Activated CD4-positive, alpha-beta T cell treated with anti-CD3 and anti-CD28 coated beads, Interleukin-2, Interleukin-4, amounts not matched to agents 100 ng/mL and 50 ng/mL, durations not matched to agents 16 hours and 8 hours (primary cell): ENCODE data around the gene LHX4.
A peak's percentile ranks its signal among the peaks of the same experiment; 100 is the strongest.

Experiments
- DNase-seq: peaks from one replicate; pipeline ENCODE4 v3.0.0-alpha.2; 2020; ENCODE audit warnings: low spot score

Gene LHX4

DNA sequence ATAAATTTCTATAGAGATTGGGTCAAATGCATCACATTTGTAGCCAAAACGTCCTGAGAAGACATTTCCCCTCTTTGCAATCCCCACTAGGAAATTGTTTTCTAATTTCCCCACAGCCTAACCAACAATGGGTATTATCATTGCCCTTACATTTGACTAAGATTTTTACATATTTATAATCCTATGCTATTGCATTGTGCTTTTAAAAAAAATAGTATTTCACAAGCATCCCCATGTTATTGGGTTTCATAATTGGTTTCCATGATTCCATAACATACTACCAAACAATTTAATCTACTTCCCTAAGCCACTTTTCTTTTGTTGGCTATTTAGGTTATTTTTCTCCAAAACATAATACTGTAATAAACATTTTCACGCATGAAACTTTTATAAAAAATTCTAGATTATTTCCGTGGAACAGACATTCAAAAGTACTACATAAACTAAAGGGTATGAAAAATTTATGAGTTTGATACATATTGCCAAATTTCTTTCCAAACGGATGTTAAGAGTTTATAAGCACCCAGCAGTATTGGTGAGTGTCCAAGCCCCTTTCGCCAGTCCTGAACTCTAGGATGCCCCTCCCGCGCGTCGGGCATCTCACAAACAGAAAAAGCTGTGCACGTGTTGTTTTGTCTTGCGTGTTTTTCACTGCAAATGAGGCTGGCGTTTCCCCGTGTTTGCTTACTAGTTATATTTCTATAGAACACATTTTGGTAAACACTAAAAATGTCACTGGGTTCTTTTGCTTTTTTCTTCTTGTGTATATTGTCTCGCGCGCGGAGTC lies 2.0 kb upstream of the LHX4 start:
- DNase-seq, result no peak

DNA sequence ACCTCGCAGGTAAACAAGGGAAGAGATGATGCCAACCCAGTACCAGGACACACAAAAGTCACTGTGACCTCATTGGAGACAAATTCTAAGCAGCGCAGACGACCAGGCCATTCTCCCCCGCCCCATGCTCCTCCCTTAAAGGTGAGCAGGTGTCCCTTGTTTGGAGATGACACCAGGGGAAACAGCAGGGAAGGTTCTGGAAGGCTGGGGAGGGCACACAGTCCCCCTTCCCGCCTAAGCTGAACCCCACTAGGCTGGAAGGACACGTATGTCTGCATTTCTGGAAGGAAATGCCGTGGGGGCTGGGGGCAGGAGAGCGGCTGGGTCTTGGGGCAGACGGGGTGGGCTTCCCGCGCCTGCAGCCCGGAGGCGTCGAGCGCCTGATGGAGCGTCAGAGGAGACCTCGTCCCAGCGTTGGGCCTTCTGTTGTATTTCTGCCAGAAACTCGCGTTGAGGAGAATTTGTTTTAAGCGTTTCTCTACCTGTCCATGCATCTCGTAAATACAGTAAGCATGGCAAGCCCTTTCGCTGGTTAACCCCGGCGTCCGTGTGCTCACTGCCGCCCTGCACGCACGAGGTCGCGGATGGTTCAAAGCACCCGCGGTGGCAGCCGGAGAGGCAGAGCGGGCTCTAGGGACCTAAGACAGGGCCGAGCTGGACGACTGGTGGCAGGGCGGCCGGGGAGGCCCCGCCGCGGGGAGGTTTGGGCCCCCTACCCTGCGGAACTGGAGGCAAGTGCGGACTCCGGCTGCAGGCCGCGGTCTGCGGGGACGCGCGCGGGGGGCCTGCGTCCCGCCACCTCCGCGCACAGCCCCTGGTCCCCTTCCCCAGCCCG lies 1.2 kb upstream of the LHX4 start:
- no peak for DNase-seq

DNA sequence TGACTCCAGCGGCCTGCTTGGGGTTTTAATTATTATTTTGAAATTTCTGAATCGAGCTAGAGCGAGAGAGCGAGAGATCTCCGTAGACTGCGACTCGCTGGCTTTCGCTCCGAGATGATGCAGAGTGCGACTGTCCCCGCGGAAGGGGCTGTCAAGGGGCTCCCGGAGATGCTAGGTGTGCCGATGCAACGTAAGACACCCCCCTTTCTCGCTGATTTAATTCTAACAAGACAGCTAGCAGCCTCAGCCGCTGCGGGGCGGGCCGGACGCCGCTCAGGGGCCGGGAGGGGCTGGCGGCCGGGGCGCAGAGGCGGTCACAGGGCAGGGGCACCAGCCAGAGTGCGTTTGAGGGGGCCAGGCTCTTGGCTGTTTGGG lies 339 bp downstream of the LHX4 start:
- no peak for DNase-seq

DNA sequence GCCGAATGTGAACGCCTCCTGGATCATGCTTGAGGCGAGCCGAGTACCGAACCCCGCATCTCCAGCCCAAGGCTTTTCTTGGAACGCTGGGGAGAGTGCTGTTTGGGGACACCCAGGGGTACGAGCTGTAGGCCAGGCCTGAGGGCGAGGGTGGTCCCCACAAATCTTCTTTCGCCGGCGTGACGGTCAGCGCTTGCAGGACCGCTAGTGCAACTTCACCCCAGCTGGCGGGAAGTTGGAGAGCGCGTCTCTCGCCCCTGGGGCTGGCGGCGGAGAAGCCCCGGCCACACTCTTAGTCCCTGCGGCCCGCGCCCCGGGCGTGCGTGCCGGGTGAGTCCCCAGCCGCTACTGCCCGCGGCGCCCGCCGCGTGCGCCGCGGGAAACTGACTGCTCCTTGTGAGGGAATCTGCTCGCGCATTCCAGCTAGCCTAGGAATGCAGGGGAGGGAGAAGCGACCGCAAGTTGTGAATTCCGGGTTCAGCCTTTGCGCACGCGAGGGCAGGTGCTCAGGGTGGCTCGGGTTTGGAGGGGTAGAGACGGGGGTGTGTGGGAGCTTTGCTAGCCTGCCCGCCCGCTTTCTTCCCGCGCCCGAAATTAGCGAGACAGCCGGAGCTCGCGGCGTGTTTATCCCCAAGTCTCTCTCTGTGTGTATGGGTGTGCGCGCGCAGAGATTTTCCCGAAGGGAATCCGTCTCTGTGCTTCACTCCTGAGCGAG lies 884 bp downstream of the LHX4 start:
- DNase-seq, result no peak

DNA sequence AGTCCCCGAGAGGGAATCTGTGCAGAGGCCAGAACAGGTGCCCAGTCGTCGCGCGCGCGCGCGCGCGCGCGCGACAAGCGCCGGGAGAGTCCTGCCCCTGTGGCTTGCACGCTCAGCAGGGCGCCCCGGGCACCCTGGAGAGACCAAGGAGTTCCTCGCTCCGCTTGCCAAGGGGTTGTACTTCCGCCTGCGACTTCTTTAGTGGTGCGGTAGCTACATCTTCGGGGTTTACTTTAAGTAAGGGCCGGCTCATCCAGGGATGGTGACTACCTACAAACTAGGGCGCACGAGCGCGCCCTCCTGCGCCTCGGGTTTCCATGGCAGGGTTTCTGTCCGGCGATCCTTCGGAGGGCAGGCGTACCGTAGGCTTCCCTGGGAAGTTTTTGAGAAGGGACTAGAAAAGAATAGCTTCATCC lies 1.4 kb downstream of the LHX4 start:
- DNase-seq, result peak; percentile 31

DNA sequence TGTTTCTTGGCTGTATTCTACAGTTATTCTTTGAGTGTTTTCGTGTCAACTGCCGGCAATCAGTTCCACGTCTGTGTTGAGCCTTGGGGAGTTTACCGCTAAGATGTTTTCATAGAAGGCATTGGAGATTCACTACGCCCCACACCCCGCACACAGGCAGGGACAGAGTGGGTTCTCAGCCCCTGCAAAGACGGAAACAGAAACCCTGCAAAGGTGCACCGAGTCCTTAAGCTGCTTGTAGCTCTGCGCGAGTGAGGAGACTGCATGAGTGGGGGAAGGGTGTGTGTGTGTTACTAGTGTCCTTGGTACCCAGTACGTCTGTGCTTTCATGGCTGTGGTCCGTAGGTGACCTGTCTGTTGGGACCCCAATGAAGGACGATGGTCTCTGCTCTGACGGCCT lies 1.9 kb downstream of the LHX4 start:
- DNase-seq, result no peak

DNA sequence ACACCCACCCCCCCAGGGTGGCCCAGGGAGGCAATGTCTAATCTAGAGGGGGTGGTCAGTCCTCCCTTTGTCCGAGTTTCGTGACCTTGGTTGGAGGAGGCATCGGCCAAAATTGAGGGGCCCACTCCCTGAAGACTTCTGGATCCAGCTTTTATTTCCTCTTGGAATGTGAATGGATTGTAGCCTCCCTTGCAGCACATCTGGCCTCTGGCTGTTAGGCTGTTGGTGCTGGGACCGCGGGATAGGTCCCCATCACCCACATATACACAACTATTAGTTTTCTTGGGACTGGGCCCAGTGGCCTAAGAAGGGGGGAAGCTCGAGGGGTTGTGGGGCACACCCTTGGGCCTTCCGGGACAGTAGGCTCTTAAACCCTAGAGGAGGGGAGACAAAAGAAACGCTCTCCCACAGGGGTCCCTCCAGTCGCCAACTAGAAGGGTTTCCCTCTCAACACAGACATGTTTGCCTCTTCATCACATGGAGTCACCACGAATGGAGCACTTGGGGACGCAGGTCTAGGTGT lies 2.5 kb downstream of the LHX4 start:
- no peak for DNase-seq

DNA sequence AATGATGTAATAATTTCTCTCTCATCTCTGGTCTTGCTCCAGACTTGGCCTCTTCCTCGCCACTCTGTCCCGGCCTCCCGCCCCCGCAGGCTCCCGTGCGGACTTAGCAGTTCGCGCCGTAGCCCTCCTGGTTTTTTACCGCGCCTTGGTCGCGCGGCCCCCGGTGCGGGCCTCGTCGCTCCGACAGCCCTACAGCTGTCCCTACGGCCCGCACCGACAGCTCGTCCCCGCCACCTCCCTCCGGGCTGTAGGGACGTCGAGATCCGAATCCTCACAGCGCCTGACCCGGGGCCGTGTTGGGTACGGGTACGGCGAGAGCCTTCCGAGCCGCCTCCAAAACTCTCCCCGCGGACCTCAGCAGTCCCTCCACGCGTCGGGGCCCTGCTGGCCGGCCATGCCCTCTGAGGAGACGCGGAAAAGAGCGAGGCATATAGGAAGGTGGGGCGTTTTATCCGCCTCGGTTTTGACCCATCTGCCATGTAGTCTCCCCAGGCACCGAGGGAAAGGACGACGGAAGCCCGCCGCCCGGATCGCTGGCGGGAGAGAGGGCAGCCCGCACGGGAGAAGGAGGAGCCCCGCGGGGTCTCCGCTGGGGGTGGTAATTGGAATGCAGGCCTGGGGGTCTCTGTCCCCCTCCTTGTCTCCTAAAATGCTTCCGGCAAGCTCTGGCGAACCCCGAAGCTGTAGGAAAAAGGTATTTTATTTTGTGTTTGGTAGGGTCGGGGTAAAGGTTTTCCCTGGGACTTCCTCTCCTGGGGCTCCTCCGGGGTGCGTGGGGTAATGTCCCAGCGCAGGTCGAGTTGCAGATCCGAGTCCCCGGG lies 3.3 kb downstream of the LHX4 start:
- no peak for DNase-seq

DNA sequence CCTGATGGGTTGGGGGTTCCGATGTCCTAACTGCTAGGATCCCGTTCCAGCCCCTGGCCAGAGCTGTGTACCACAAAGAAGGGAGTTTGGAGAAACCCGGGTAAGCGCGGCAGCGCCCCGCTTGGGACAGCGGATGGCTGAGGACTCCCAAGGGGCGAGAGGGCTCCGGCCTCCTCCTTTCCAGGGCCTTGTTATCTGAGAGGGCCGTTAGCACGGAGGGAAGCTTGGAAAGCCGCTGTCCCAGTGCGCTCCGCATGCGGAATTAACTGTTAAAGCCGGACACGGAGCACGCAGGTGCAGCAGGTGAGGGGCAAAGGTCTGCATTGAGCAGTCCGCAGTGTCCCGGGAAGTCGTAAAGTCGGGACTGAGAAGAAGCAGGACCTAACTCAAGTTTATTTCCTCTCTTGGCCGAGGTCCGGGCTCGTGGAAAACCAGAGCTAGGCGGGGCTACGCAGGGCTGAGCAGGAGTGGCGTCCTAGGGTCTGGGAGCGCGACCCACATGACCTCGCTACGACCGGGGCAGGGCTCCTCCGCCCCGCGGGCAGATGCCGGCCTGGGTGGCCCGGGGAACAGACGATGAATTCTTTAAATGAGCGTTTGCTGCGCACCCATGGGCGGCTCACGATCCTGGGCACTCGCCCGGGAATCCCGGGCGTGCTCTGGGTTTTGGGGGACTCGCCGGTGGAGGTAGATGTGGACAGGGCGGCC lies 4.5 kb downstream of the LHX4 start:
- no peak for DNase-seq

DNA sequence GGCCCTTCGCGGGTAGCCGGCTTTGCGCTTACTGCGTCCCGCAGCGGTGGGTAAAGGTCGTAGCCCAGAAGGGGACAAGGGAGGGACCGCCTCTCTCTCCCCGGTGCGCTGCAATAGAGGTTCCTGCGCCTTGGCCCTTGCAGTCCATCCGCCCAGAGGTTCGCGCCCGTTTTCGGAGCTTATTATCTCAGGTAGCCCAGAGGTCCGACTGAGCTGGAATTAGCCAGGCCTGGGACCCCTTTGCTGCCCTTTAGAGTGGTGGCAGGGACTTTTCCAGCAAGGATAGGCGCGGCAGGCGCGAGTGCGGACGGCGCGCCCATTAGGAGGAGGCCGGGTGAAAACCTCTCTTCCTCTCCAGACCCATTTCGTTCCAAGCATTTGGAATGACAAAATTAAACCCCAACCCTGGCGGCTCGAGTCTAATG lies 5.0 kb downstream of the LHX4 start:
- DNase-seq, result no peak

DNA sequence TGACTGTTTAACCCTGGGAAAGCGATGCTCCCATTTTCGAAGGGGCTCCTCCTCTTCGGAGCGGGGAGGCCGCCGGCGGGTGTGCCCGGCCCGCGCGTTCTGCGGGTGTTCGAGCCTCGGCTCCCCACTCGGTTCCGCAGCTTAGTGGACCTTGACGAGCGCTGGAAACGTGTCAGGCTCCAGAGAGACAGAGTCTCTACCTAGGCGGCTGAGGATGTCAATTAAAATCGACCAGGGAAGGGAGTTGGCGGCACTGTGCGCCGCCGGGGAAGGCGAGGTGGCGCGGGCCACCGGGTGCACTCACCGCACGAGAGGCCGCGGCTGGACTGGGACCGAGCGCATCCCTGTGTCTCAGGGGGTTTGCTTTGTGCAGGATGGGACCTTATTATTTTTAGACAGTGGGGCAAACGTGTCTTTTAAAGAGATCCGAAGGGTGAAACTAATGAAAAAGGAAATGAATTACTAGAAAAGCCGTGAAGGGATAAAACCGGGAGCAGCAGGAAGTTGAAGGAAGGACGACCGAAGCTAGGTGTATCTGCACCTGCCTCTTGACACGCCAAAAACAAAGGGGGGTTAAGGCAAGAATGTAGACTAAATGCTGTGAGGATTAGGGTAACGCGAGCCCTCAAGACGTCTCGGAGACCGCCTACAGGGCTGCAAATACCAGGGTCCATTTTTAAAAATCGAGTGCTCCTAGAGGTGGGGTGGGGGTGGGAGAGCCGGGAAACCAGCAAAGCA lies 5.6 kb downstream of the LHX4 start:
- no peak for DNase-seq

DNA sequence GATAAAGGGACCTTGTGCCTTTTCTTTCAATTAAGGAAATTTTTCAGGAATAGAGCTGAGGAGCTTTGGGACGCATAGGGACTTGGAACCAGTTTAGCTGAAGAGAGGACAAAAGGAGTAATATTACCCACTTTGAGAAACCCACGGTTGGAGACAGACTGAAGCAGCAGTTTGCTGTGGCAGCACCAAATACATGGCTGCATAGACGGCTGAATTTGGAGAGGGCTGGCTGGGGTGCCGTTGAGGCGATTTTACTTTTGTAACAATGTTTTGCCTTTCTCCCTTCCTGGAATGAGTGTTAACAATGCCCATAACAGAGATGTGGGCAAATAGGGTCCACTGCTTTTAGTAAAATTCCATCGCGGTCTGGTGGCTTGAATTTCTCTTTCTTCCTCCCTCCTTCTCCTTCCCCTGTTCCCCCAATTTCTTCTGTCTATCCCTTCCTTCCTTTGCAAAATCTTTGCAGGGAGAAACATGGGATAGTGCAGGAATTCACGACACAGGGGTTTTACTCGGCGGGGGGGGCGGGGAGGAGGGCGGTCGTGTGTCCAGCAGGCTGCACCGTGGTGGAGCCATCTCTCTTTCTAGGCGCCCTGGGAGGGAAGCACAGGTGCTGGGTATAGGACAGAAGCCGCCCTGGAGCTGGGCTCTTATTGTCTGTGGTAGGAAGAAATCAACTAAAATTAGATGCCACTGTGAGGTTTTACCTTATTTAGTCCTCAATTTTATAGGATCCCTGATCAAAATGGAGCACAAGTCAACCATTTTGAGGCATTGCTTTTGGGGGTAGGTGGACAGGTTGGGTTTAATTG lies 6.8 kb downstream of the LHX4 start:
- DNase-seq, result no peak

DNA sequence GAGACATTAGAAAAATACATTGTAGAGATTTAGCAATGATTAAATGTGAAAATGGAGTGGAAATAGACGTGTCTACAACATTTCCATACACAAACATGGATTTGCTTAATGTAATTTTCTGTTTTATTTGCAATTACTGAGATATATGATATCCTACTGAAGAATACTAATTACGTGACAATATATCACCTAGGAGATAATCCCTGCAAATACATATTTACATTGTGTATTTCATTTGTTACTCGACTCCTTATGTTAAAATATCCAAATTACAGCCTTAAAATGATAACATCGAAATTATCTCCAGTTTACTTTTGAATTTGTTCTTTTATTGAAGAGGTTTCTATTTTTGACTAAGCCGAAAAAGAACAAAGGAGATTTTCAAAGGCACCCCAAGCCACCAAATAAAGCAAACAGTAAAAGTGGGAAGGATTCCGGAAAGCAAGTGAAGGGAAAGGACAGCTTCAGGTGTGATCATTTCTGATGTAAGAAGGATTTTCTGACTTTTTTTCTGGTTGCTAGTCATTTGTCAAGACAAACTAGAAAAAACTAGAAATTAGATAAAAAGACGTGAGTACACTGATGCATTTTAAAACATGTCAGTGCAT lies 7.9 kb downstream of the LHX4 start:
- DNase-seq, result no peak

DNA sequence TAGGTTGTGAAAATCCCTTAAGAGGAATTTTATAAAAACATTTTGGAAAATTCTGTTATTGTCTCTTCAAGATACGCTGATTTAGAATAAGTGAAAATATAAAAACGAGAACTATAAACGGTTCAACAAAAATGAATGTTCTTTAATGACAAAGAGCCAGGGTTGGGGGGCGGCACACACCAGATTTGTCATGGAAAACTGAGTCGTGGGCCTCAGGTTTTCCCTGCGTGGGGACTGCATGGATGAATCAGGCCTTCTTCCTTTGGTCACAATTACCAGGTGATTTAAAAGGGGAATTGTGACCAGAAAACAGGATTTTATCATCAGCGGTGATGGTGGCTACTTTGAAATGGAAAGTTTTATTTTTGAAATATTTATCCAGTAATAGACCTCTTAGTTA lies 8.6 kb downstream of the LHX4 start:
- no peak for DNase-seq

DNA sequence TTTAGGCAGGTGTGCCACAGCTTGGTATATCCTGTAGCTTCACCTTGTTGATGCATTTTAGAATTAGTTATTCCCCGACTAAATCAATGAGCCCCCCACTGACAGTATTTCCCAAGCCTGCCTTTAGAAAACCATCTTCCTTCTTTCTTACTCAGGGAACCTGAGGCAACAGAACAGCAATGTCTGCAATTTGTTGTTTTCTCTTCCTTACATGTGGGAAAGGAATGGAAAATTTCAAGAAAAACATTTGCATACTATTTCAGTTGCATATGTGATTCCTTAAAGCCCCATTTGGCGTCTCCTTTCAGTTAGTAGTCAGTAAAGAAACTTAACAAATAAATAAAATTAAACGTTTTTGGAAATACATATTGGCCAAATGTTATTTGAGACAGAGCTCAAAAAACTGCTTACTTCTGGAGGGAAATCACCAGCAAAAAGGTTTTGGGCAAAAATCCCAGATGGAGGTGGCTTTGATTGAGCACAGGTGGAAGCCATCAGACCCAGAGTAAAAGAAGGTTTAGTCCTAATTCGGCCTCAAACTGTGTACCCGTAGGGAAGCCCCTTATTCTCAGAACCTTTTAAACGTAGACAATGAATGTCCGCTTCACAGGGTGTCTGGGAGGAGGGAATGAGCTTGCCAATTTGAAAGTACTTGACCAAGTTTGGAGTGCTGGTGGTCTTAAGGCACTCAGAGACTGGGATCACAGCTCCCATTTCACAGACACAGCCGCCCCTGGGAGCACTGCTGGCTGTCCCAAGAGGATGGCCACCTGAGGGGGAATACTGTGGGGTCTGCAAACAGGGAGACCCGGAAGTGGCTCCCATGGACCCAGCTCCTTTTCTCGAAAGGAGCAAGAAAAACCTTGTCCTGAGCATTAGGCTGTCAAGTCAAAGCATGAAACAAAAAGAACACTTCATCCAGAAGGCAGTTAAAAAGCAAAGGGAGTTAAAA lies 9.4 kb downstream of the LHX4 start:
- no peak for DNase-seq

DNA sequence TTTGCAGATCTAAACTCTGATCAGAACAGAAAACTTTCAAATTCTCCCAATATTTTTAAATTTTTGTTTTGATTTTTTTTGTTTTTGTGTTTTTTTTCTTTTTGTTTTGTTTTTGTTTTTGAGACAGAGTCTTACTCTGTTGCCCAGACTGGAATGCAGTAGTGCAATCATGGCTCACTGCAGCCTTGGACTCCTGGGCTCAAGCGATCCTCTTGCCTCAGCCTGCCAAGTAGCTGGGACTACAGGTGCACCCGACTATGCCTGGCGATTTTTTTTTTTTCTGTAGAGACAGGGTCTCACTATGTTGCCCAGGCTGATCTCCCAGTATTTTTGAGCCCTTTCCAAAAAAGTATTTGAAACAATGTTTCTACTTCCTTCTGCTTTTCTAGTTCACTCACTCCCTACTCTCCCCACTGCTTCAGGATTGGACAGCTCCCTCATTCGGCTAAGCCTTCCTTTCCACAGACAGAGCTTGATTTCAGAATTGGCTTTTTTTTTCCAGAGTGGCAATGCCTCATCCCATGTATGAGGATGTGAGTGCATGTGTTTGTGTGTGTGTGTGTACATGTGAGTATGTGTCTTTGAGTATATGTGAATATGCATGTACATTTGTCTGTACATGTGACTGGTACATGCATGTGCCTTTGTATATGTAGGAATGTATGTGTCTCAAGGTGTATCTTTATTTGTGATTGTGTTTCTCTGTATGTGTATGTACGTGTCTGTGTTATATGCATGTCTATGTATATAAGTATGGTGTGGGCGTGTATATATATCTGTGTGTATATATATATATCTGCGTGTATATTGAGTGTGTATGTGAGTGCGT lies 11.9 kb downstream of the LHX4 start:
- DNase-seq, result no peak
